Lower leg skin (tissue), 3 donors: ENCODE measurements around the gene RNASE9.

ENCODE experiments used
- POLR2A ChIP-seq, 2 donors: fragments of 450-650 bp; IDR thresholded peaks; one replicate each; pipeline ENCODE4 v1.6.1; 2016 to 2017; ENCODE audit warnings: antibody characterized with exemption in 2 of 2, mild to moderate bottlenecking in 1 of 2, moderate library complexity in 1 of 2
- TF ChIP-seq, protein P1 (sequence below), 3 donors: fragments of 450-650 bp; IDR thresholded peaks; one replicate each; pipeline ENCODE4 v1.5.1; 2016; ENCODE audit warnings: antibody characterized with exemption in 3 of 3, mild to moderate bottlenecking in 3 of 3, moderate library complexity in 2 of 3

- TF ChIP-seq POLR2A (IDR thresholded peaks at IDR 0.05) = no peak
- TF ChIP-seq, protein P1, sequence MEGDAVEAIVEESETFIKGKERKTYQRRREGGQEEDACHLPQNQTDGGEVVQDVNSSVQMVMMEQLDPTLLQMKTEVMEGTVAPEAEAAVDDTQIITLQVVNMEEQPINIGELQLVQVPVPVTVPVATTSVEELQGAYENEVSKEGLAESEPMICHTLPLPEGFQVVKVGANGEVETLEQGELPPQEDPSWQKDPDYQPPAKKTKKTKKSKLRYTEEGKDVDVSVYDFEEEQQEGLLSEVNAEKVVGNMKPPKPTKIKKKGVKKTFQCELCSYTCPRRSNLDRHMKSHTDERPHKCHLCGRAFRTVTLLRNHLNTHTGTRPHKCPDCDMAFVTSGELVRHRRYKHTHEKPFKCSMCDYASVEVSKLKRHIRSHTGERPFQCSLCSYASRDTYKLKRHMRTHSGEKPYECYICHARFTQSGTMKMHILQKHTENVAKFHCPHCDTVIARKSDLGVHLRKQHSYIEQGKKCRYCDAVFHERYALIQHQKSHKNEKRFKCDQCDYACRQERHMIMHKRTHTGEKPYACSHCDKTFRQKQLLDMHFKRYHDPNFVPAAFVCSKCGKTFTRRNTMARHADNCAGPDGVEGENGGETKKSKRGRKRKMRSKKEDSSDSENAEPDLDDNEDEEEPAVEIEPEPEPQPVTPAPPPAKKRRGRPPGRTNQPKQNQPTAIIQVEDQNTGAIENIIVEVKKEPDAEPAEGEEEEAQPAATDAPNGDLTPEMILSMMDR (IDR thresholded peaks at IDR 0.05) = no peak
These were observed 41.7 kb upstream of the RNASE9 start for GRCh38 chr14:20602583-20602982.
